Measurements from ENCODE around the gene METTL14.

The METTL14 gene

GRCh38 chr4:118734491-118735205 lies 49.5 kb downstream of the METTL14 start:
- no peak for DNase-seq (ENCODE audit: low read depth)

- DNase-seq (ENCODE audit: low read depth), result no peak
Measured at GRCh38 chr4:118736900-118737299, 51.7 kb downstream of the METTL14 start.

GRCh38 chr4:118738090-118738489 lies 52.9 kb downstream of the METTL14 start:
- no peak for DNase-seq (ENCODE audit: low read depth)

GRCh38 chr4:118739022-118739713 lies 54.0 kb downstream of the METTL14 start:
- no peak for DNase-seq (ENCODE audit: low read depth)

- no peak for DNase-seq (ENCODE audit: low read depth)
Measured at GRCh38 chr4:118740869-118741268, 55.7 kb downstream of the METTL14 start.

- no peak for DNase-seq (ENCODE audit: low read depth)
Measured at GRCh38 chr4:118741301-118741855, 56.2 kb downstream of the METTL14 start.

GRCh38 chr4:118742050-118742449 lies 56.9 kb downstream of the METTL14 start:
- no peak for DNase-seq (ENCODE audit: low read depth)

GRCh38 chr4:118743867-118744266 lies 58.7 kb downstream of the METTL14 start:
- DNase-seq (ENCODE audit: low read depth), result no peak

- no peak for DNase-seq (ENCODE audit: low read depth)
Measured at GRCh38 chr4:118745357-118745756, 60.2 kb downstream of the METTL14 start.

GRCh38 chr4:118746251-118746919 lies 61.2 kb downstream of the METTL14 start:
- DNase-seq (ENCODE audit: low read depth), result no peak

GRCh38 chr4:118749347-118749988 lies 64.3 kb downstream of the METTL14 start:
- no peak for DNase-seq (ENCODE audit: low read depth)

GRCh38 chr4:118751629-118752323 lies 66.6 kb downstream of the METTL14 start:
- DNase-seq (ENCODE audit: low read depth), result no peak

GRCh38 chr4:118752551-118752950 lies 67.4 kb downstream of the METTL14 start:
- no peak for DNase-seq (ENCODE audit: low read depth)

GRCh38 chr4:118753096-118753495 lies 67.9 kb downstream of the METTL14 start:
- DNase-seq (ENCODE audit: low read depth), result no peak

GRCh38 chr4:118753685-118754084 lies 68.5 kb downstream of the METTL14 start:
- DNase-seq (ENCODE audit: low read depth), result no peak

GRCh38 chr4:118754890-118755289 lies 69.7 kb downstream of the METTL14 start:
- no peak for DNase-seq (ENCODE audit: low read depth)

- DNase-seq (ENCODE audit: low read depth), result no peak
Measured at GRCh38 chr4:118755438-118756226, 70.4 kb downstream of the METTL14 start.

- DNase-seq (ENCODE audit: low read depth), result no peak
Measured at GRCh38 chr4:118756429-118756828, 71.2 kb downstream of the METTL14 start.

- no peak for DNase-seq (ENCODE audit: low read depth)
Measured at GRCh38 chr4:118756958-118757357, 71.8 kb downstream of the METTL14 start.

GRCh38 chr4:118757761-118758251 lies 72.6 kb downstream of the METTL14 start:
- no peak for DNase-seq (ENCODE audit: low read depth)

GRCh38 chr4:118758293-118758692 lies 73.1 kb downstream of the METTL14 start:
- no peak for DNase-seq (ENCODE audit: low read depth)

All from activated T-cell treated with anti-CD3 and anti-CD28 coated beads for 1 hour (primary cell).